Mesodermal cell (in vitro differentiated cells): Measurements from ENCODE around the gene CHRNB2.

Experiments used
- H3K27ac ChIP-seq: 2 replicates; pipeline ENCODE4 v1.7.0; 2013; ENCODE audit warnings: mild to moderate bottlenecking, low read depth, low read length, moderate library complexity; ENCODE audit not compliant: severe bottlenecking
- H3K36me3 ChIP-seq: 2 replicates; pipeline ENCODE4 v1.7.1; 2013; ENCODE audit warnings: mild to moderate bottlenecking, low read length, moderate library complexity; ENCODE audit not compliant: control insufficient read depth, insufficient read depth
- H3K4me1 ChIP-seq: one replicate; pipeline ENCODE4 v1.7.1; 2013; ENCODE audit warnings: mild to moderate bottlenecking, low read length; ENCODE audit not compliant: insufficient read depth, control insufficient read depth, poor library complexity, severe bottlenecking
- H3K4me3 ChIP-seq: 2 replicates; pipeline ENCODE4 v1.7.0; 2013; ENCODE audit warnings: low read length, control low read depth, mild to moderate bottlenecking; ENCODE audit not compliant: insufficient read depth, poor library complexity, severe bottlenecking; ENCODE audit errors: extremely low read depth
- H3K9me3 ChIP-seq: 2 replicates; pipeline ENCODE4 v1.7.1; 2013; ENCODE audit warnings: mild to moderate bottlenecking, low read length, moderate library complexity; ENCODE audit not compliant: control insufficient read depth
- WGBS, 2 experiments: methylation state at CpG; one replicate each; pipeline ENCODE4 v1.1.5; 2013; ENCODE audit warnings: missing lambda C conversion rate in 2 of 2; ENCODE audit not compliant: insufficient coverage in 2 of 2; 5-methylcytosine and 5-hydroxymethylcytosine counted together

Gene CHRNB2

DNA sequence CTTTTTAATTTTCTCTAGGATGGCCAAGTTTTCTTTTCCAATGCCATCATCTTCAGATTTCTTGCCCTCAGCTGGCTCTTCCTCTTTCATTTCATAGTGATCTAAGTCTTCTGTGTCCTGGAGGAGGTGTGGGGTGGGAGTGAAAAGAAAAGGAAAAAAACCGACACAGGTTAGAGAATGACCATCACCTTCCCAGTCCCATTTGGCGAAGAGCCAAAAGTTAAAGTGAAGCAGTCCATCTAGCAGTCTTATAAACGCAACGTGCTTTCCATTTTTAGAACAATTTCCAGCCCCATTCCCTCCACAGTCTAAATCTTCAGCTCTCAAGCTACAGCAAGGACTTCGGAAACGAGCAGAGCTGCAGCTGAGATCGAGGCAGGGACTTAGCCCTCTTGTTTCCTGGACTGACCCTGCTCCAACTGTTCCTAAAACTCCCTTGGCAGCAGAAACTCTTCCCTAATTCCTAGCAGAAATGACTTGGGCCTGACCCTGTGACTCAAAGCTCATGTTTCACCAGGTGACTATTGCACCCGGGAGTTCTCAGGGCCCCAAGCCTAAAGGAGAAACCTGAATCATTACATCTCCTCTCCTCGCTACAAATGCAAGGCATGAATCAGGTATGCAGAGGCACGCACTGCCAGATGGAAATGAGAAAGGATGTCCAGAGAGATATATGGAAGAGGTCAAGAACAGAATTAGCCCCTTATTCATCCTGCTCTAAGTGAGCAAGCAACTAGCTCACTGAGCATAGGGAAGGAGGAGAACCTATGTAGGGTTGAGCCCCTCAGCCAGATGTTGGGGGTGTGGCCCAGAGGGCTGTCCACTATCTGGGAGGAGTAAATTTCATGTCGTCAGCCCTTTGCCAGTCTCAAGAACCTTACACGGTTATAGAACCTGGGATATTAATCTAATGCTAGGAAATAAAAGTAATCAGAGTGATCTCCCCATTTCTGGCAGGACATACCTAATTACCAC is 14.2 kb upstream of the CHRNB2 start:
- H3K27ac ChIP-seq: no peak overlapping the region
- peaks cover 13% of the 10 kb centered on the region for H3K4me1 ChIP-seq
- H3K9me3 ChIP-seq: no peaks in the 10 kb centered on the region
- H3K36me3 ChIP-seq: peaks cover 74% of the 10 kb centered on the region
- no peak overlapping the region for H3K4me3 ChIP-seq
- WGBS, 2 experiments: 91 to 100% methylated on average over 1 to 7 of the region's 12 CpGs

DNA sequence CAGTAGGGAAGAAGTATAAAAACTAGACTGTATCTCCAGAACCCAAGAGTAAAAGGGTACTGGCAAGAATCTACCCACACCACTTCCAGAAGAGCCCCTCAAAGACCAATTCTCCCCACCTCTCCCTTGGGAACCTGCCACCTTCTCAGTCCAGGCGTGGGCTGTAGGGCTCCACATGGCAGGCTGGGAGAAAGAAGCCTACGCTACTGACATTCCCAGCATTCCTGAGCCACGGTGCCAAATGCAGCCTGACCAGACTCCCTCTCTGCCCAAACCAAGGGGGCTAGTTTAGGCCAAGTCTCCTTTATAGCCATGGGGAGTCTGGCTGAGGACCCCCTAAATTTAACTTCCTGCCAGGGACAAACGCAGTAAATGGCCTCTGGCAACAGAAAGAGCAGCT is 11.2 kb upstream of the CHRNB2 start:
- H3K27ac ChIP-seq: no peak overlapping the region
- 29 to 40% methylated on average over 2 to 4 of the region's 4 CpGs for whole genome bisulfite sequencing, 2 experiments

DNA sequence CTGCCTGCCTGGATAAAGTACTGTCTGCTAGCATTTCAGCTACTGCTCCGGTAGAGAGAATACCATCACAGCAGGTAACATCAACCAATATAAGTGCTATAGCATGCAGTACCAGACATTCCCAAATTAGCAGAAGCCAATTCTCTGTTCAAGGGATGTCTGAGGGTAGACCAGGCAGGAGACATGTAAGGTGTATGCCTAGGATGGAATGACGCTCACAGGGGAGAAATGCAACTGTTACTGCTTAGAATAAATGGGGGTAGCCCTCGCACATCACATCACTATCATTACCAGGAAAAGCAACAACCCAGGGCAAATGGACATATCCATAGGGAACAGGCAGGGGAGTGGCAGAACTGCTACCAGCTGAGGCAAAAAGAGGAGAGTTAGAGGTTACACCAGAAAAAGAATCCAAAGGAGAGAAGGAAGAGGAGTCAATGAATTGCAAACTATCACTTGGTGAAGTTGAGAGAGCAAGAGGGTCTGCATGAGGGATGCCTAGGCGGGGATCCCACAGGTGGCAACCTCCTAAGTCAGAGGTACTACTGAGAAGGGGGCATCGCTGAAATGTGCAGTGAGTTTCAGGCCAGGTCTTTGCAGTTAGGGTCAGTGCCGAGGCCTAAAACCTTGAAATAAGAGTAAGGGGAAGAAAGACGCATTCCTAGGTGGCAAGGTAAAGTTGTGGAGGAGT is 10.2 kb upstream of the CHRNB2 start:
- H3K4me3 ChIP-seq: peak overlapping the region; percentile 74
- no peak overlapping the region for H3K27ac ChIP-seq
- 15% methylated on average over 2 to 4 of the region's 7 CpGs for WGBS, 2 experiments
- H3K9me3 ChIP-seq: no peaks in the 10 kb centered on the region
- H3K36me3 ChIP-seq: peaks cover 36% of the 10 kb centered on the region
- peaks cover 13% of the 10 kb centered on the region for H3K4me1 ChIP-seq

More for the DNA sequence above, 11.2 kb upstream of the CHRNB2 start:
- H3K9me3 ChIP-seq: no peaks in the 10 kb centered on the region
- H3K36me3 ChIP-seq: peaks cover 46% of the 10 kb centered on the region
- peaks cover 13% of the 10 kb centered on the region for H3K4me1 ChIP-seq
- peak overlapping the region; percentile 74 for H3K4me3 ChIP-seq

DNA sequence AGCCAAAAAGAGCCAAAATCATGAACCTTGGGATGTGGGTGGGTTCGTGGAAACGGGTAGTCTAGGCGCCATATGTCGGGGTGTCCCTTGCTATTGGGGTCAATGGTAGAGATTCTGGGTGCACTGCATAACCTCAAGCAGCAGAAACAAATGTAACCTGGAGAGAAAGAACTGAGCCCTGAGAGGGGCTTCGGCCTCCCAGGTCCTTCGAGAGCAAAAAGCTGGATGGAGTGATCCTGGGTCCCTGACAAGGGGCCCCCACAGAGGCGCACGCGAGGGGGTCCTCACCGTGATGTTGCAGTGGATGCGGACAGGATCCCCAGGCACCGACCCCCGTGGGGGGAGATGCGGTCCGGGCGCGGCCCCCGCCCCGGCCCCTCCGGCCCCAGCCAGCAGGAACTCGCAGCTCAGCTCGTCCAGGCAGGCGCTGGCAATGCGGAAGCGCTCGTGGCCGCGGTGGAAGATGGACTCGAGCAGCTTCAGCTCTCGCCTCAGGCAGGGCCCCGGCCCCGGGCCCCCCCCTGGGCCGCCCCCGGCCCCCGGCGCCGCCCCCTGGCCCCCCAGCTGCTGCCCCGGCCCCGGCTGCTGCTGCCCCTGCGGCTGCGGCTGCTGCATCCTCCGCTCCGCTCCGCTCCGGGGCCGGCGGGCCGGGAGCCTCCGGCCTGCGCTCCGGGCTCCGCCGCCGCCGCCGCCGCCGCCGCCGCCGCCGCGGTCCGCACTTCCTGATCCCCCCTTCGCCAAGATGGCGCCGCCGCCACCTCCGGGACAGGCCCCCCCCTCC is 9.4 kb upstream of the CHRNB2 start, which contains the start of gene UBE2Q1:
Gene UBE2Q1, minus strand, starts transcription at position 724 of the 781 bp plus-strand sequence. Its CDS starts 109 bp downstream, at position 615.
- 0 to 1% methylated on average over 36 to 42 of the region's 69 CpGs for WGBS, 2 experiments
- peaks cover 29% of the 10 kb centered on the region for H3K36me3 ChIP-seq
- peaks cover 13% of the 10 kb centered on the region for H3K4me1 ChIP-seq
- no peaks in the 10 kb centered on the region for H3K9me3 ChIP-seq
- peak within 1 kb of the TSS; percentile 90 for H3K27ac ChIP-seq
- H3K4me3 ChIP-seq: peak within 1 kb of the TSS; percentile 74

DNA sequence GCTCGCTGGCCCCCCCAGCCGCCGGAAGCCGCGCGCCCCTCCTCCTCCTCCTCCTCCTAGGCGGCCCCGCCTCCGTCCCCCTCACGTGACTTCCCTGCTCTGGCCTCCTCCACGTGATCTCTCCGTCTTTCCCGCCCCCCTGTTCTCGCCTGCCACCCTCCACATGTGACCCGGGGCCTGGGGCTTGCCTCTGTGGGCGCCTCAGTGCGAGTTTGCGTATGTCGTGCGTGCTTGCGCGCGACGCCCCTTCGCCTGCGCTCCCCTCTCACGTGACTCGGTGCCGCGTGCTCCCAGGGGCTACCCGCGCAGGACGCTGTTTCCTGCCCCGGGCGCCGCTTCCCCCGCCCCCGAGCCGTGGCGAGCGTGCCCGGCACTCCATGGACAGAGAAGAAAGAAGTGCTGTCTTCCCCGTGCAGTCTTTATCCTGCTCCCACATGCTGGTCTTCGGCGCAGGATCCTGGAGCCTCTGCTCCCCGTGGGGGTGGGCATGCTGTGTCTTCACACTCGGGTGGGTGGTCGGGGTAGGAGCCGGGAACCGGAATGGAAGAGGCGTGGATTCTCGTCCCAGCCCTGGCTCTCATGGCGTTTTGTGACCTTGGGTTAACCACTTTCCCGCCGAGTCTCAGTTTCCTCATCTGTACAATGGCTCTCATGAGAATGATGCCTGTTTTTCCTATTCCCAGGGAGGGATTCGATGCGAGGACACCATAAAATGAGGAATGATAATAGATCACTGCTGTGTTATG is 8.7 kb upstream of the CHRNB2 start:
- peak overlapping the region; percentile 47 for H3K4me3 ChIP-seq
- H3K27ac ChIP-seq: peak overlapping the region; percentile 90
- 5% methylated on average over 41 to 51 of the region's 57 CpGs for WGBS, 2 experiments

DNA sequence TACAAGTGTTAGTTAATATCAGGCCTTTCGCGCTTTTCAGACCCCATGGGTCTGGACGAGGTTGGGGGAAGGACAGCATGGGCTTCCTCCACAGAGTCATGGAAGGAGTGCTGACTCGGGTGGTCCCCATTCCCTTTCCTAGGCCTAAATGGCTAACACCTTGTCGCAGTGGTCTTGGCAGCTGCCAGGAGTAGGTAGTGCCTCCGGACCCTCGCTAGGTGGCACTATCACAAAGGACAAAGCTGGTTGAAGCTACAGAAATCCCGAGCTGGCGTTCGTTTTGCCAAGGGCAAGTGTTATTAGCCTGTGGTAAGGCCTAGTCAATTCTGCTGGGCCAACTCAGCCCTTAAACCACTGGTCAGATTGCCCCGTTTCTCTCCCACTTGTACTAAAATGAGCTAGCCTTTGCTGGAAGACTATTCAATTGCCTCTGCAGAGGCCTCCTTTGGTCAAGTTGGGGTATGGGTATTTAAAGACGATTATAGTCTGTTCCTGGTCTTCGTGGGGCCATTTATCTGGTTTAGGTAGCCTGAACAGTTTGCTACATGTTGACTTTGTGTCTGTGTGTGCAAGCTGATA is 8.0 kb upstream of the CHRNB2 start:
- 11 to 17% methylated on average over 11 to 12 of the region's 13 CpGs for WGBS, 2 experiments
- peak overlapping the region; percentile 90 for H3K27ac ChIP-seq
- H3K9me3 ChIP-seq: no peaks in the 10 kb centered on the region
- peak overlapping the region; percentile 47 for H3K4me3 ChIP-seq
- peaks cover 13% of the 10 kb centered on the region for H3K4me1 ChIP-seq
- peaks cover 15% of the 10 kb centered on the region for H3K36me3 ChIP-seq

More for the DNA sequence above, 8.7 kb upstream of the CHRNB2 start:
- Histone ChIP-seq H3K9me3 (no peaks in the 10 kb centered on the region), H3K36me3 (peaks cover 21% of the 10 kb centered on the region), H3K4me1 (peaks cover 13% of the 10 kb centered on the region)

DNA sequence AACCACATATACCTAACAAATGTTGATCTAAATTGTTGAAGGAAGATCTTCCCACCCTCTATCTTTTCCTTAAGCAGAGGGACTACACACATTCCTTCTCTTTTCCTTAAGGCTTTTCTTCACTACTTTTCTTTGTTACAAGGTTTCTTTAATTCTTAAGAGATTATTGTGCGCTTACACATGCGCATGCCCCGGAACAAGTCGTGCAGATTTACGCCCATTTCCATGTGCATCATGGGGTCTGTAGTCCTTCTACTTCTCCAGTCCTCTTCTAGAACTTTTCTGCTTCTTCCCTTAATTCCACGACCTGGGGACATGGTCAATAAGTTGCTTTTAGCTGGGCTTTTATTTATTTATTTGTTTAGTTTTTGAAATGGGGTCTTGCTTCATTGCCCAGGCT is 1.7 kb upstream of the CHRNB2 start:
- H3K4me3 ChIP-seq: no peak overlapping the region
- H3K36me3 ChIP-seq: no peaks in the 10 kb centered on the region
- no peaks in the 10 kb centered on the region for H3K4me1 ChIP-seq
- H3K27ac ChIP-seq: no peak overlapping the region
- WGBS, 2 experiments: 89 to 96% methylated on average over 5 to 6 of the region's 6 CpGs
- H3K9me3 ChIP-seq: no peaks in the 10 kb centered on the region

DNA sequence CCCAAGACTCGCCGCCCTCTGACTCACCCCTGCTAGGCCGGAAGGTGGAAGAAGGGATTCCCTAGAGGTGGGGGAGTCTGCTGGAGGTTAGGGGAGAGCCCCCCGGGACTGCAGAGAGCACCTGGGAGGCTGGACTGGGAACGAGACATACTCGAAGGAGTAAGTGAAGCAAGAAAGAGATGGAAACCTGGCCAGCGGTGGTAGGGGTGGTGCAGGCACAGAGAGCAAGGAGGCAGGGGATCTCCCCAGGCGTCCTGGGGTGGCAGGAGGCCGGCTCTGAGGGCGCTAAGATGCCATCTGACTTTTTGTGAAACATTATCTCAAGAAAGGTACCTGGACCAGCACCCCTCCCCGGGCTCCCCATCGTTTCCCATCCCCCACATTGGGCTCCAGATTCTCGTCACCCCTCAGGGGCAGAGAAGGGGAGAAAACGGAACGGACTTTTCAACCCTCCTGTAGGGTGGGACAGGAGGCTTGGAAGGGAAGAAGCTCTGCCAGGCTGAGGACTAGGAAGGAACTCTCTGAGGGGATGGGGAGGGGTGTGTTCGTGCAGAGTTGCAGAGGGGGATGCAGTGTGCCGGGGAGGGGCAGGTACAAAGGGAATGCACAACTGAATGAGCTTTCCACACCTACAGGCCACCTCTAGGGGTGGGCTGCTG is 708 bp downstream of the CHRNB2 start:
- 50 to 55% methylated on average over 12 of the region's 17 CpGs for WGBS, 2 experiments
- no peaks in the 10 kb centered on the region for H3K4me1 ChIP-seq
- H3K36me3 ChIP-seq: no peaks in the 10 kb centered on the region
- H3K9me3 ChIP-seq: no peaks in the 10 kb centered on the region
- H3K4me3 ChIP-seq: no peak overlapping the region
- H3K27ac ChIP-seq: no peak overlapping the region

DNA sequence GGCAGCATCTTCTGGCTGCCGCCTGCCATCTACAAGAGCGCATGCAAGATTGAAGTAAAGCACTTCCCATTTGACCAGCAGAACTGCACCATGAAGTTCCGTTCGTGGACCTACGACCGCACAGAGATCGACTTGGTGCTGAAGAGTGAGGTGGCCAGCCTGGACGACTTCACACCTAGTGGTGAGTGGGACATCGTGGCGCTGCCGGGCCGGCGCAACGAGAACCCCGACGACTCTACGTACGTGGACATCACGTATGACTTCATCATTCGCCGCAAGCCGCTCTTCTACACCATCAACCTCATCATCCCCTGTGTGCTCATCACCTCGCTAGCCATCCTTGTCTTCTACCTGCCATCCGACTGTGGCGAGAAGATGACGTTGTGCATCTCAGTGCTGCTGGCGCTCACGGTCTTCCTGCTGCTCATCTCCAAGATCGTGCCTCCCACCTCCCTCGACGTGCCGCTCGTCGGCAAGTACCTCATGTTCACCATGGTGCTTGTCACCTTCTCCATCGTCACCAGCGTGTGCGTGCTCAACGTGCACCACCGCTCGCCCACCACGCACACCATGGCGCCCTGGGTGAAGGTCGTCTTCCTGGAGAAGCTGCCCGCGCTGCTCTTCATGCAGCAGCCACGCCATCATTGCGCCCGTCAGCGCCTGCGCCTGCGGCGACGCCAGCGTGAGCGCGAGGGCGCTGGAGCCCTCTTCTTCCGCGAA is 3.8 kb downstream of the CHRNB2 start:
- 96% methylated on average over 55 to 59 of the region's 59 CpGs for WGBS, 2 experiments
- Histone ChIP-seq H3K36me3 (no peaks in the 10 kb centered on the region), H3K9me3 (no peaks in the 10 kb centered on the region), H3K27ac (no peak overlapping the region), H3K4me1 (peaks cover 7% of the 10 kb centered on the region), H3K4me3 (no peak overlapping the region)
